ENCODE data around the gene MCFD2.
A peak's percentile ranks its signal among the peaks of the same experiment; 100 is the strongest.

Gene MCFD2

GRCh38 chr2:46915281-46915810 is at the start of gene MCFD2:
Gene MCFD2 (minus strand): TSS chr2:46915806. CDS start chr2:46909171, 6,635 bp downstream.
- DNase-seq = peak; percentile 45
- in situ Hi-C loops (cut with MboI; ENCODE audit: low pct_unique_long_range_greater_than_20kb, low sequenced_read_pairs) = no loop called here

GRCh38 chr2:46964835-46965560 is 49.4 kb upstream of the MCFD2 start:
- in situ Hi-C loops (cut with MboI; ENCODE audit: low pct_unique_long_range_greater_than_20kb, low sequenced_read_pairs) = no loop called here
- DNase-seq = no peak

DNA sequence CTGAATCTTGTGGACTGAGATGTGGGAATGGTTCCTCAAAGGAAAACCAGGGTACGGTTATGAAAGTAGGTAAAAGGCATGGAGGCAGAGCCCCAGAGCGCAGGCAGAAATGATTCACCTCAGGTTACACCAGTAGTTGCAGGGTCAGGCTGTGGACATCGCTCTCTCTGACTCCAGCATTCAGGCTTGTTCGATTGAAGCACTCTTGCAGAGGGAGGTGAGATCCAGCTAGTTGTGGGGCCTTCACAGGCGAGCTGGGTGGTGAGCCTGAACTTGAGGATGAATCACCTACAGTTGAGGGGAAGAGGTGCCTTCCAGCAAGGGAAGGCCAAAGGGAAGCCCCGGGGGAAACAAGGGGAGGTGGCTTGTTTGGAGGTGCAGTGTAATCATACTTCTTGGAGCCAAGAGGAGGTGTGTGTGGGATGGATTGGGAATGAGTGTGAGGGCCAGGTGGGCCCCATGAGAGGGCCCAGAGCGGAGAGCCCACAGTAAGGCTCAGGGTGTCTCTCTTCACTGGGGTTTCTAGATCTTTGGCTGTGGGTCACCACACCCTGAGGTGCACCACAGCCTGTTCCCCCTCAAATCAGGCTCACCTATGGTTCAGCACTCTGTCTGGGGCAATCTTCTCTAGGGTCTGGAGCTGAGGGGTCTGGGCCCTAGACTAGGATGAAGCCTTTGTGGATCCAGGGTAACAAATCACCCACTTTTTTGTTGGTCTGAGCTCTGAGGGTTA is 48.5 kb upstream of the MCFD2 start:
- DNase-seq = no peak
- in situ Hi-C loops (cut with MboI; ENCODE audit: low pct_unique_long_range_greater_than_20kb, low sequenced_read_pairs) = no loop called here

- no peak for DNase-seq
- in situ Hi-C loops (cut with MboI; ENCODE audit: low pct_unique_long_range_greater_than_20kb, low sequenced_read_pairs) = no loop called here
These were observed 47.6 kb upstream of the MCFD2 start for GRCh38 chr2:46963210-46963609.

GRCh38 chr2:46962751-46963150 is 47.1 kb upstream of the MCFD2 start:
- in situ Hi-C loops (cut with MboI; ENCODE audit: low pct_unique_long_range_greater_than_20kb, low sequenced_read_pairs) = no loop called here
- no peak for DNase-seq

DNA sequence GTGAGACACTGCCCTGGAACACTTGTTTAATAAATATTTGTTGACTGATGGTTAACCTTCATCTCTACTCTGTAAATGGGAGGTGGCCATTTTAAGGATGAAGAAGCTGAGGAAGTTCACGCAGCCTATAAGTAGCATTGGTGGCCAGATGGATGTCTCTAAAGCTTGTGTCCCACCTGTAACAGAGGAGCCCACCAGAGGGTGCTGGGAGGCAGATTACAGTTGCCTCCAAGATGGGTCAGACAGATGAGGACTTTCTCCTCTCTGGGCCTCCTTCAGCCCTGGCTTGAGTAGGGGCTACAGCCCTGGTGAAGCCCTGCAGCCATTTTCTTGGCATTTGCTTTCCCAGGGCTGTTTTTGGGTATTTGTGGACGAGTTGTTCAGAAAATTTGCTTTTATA is 45.0 kb upstream of the MCFD2 start:
- in situ Hi-C loops (cut with MboI; ENCODE audit: low pct_unique_long_range_greater_than_20kb, low sequenced_read_pairs) = no loop called here
- DNase-seq = no peak

GRCh38 chr2:46958431-46959017 is 42.9 kb upstream of the MCFD2 start:
- in situ Hi-C loops (cut with MboI; ENCODE audit: low pct_unique_long_range_greater_than_20kb, low sequenced_read_pairs) = no loop called here

GRCh38 chr2:46956981-46957531 is 41.5 kb upstream of the MCFD2 start:
- in situ Hi-C loops (cut with MboI; ENCODE audit: low pct_unique_long_range_greater_than_20kb, low sequenced_read_pairs) = no loop called here
- DNase-seq = no peak

More at GRCh38 chr2:46958431-46959017, 42.9 kb upstream of the MCFD2 start:
- DNase-seq = no peak

DNA sequence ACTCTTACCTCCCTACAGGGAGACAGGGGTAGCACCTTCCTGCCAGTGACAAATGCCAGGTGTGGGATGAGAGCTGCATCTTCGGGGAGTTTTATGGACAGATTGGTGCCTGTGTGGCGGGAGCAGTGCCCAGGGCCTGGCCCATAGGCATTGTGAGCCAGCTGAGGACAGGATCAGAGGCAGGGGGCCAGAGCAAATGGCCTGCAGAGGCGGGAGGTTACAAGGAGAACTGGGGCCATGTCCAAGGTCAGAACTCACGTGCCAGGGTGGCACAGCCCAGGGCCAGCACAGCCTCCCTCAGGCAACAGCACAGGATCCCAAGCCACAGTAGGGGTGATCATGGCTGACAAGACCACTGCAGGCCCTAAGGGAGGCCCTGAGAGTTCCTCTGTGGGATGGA is 40.2 kb upstream of the MCFD2 start:
- DNase-seq = no peak
- in situ Hi-C loops (cut with MboI; ENCODE audit: low pct_unique_long_range_greater_than_20kb, low sequenced_read_pairs) = no loop called here

GRCh38 chr2:46954951-46955571 is 39.5 kb upstream of the MCFD2 start:
- in situ Hi-C loops (cut with MboI; ENCODE audit: low pct_unique_long_range_greater_than_20kb, low sequenced_read_pairs) = no loop called here
- no peak for DNase-seq

DNA sequence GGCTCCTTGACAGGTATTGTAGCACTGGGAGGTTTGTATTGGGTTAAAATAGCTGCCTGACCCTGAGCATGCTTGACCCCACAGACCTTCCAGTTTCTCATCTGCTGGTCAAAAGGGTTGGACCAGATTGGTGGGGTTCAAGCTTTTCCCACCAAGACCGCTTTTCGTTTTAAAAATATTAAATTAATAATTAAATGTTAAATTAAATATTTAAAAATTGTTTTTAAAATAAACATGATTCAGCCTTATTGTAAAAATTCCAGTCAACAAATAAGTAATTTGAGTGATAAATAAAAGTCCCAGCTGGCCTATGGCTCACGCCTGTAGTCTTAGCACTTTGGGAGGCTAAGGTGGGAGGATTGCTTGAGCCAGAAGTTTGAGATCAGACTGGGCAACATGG is 36.6 kb upstream of the MCFD2 start:
- in situ Hi-C loops (cut with MboI; ENCODE audit: low pct_unique_long_range_greater_than_20kb, low sequenced_read_pairs) = no loop called here
- no peak for DNase-seq

GRCh38 chr2:46951290-46952064 is 35.9 kb upstream of the MCFD2 start:
- peak; percentile 46 for DNase-seq
- in situ Hi-C loops (cut with MboI; ENCODE audit: low pct_unique_long_range_greater_than_20kb, low sequenced_read_pairs) = no loop called here

DNA sequence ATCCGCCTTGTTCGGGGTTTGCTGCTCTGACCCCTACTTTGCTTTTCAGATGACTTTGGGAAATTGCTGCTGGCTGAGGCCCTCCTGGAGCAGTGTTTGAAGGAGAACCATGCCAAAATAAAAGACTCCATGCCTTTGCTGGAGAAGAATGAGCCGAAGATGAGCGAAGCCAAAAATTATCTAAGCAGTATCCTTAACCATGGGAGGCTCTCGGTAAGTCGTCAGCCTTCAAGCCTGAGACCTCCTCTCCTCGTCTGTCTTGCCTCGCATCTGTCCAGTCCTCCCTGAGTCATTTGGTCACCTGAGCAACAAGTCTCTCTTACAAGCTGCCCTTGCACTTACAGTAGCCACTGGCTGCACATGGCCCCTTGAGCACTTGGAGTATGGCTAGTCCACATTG is 34.7 kb upstream of the MCFD2 start:
- in situ Hi-C loops (cut with MboI; ENCODE audit: low pct_unique_long_range_greater_than_20kb, low sequenced_read_pairs) = no loop called here
- DNase-seq = no peak

GRCh38 chr2:46947841-46948240 is 32.2 kb upstream of the MCFD2 start:
- in situ Hi-C loops (cut with MboI; ENCODE audit: low pct_unique_long_range_greater_than_20kb, low sequenced_read_pairs) = no loop called here
- no peak for DNase-seq

GRCh38 chr2:46945671-46946070 is 30.1 kb upstream of the MCFD2 start:
- in situ Hi-C loops (cut with MboI; ENCODE audit: low pct_unique_long_range_greater_than_20kb, low sequenced_read_pairs) = no loop called here
- no peak for DNase-seq

DNA sequence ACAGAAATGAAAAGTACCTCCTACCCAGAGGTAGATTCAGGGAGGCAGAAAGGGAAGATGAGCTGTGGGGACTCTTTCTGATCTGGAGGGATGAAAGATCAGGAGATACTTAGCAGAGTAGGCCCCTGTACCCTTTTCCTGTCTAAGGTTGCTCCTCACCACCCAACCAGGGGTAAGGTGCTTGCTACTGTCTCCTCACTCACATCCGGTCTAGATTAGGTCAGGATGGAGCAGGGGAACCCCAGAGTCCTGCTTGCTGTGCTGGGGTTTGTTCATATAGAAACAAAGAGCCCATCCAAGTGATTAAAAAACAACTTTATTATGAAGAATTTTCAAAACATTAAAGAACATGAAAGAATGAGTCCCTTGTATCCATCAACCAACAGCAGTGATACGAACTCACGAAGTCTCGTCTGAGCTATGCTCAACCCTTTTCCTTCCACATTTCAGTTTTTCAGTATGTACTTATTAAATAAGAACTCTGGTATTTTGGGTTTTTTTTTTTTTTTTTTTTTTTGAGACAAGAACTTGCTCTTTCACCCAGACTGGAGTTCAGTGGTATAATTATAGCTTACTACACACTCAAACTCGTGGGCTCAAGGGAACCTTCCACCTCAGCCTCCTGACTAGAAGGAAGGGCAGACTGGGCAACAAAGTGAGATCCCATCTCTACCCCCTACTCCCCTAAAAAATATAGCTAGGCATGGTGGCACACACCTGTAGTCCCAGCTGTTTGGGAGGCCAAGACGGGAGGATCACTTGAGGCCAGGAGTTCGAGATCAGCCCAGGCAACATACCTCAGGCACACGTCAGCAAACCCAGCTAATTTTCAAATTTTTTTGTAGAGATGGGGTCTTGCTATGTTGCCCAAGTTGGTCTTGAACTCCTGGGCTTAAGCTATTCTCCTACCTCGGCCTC is 28.5 kb upstream of the MCFD2 start:
- in situ Hi-C loops (cut with MboI; ENCODE audit: low pct_unique_long_range_greater_than_20kb, low sequenced_read_pairs) = no loop called here
- DNase-seq = no peak

GRCh38 chr2:46942891-46943626 is 27.5 kb upstream of the MCFD2 start:
- in situ Hi-C loops (cut with MboI; ENCODE audit: low pct_unique_long_range_greater_than_20kb, low sequenced_read_pairs) = no loop called here
- DNase-seq = no peak

Data from KBM-7 (cell line).